AG09309 (cell line): Measurements from ENCODE around the gene TRAPPC10.

Experiments used
- DNase-seq: peaks from one replicate; pipeline ENCODE4 v3.0.0-alpha.2; 2010; ENCODE audit warnings: low read depth
- H3K4me3 ChIP-seq: 2 replicates; pipeline ENCODE4 v1.5.1; 2011; ENCODE audit warnings: mild to moderate bottlenecking, low read depth, low read length, moderate library complexity; ENCODE audit not compliant: control insufficient read depth
- CTCF ChIP-seq: IDR thresholded peaks from 2 replicates; pipeline ENCODE4 v1.5.1; 2011; ENCODE audit warnings: mild to moderate bottlenecking, low read depth, low read length, inconsistent platforms; ENCODE audit not compliant: insufficient read depth, control insufficient read depth; ENCODE audit errors: missing control alignments

TRAPPC10 gene

DNA sequence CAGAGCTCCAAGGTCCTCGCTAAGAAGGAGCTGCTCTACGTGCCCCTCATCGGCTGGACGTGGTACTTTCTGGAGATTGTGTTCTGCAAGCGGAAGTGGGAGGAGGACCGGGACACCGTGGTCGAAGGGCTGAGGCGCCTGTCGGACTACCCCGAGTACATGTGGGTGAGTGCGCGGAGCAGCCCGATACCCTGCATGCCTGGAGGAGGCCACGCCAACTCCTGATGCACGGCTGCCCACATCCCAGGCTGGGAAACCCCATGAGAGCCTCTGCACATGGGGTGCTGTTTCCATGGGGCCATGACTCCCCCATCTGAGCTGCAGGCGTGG lies 43.0 kb upstream of the TRAPPC10 start:
- TF ChIP-seq CTCF = no peak
- no peak overlapping the region for H3K4me3 ChIP-seq
- no peak for DNase-seq

DNA sequence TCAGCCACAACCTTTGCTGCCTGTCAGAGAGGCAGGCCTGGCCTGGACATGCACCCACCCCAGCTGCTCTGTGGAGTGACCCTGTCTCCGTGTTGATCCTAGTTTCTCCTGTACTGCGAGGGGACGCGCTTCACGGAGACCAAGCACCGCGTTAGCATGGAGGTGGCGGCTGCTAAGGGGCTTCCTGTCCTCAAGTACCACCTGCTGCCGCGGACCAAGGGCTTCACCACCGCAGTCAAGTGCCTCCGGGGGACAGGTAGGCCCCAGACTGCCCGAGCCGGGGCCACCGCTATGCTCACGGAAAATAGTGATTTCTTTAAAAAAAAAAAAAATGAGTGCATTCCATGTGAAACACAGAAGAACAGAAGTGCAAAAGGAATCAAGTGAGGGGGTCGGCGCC lies 41.6 kb upstream of the TRAPPC10 start:
- no peak overlapping the region for H3K4me3 ChIP-seq
- no peak for TF ChIP-seq CTCF
- no peak for DNase-seq

DNA sequence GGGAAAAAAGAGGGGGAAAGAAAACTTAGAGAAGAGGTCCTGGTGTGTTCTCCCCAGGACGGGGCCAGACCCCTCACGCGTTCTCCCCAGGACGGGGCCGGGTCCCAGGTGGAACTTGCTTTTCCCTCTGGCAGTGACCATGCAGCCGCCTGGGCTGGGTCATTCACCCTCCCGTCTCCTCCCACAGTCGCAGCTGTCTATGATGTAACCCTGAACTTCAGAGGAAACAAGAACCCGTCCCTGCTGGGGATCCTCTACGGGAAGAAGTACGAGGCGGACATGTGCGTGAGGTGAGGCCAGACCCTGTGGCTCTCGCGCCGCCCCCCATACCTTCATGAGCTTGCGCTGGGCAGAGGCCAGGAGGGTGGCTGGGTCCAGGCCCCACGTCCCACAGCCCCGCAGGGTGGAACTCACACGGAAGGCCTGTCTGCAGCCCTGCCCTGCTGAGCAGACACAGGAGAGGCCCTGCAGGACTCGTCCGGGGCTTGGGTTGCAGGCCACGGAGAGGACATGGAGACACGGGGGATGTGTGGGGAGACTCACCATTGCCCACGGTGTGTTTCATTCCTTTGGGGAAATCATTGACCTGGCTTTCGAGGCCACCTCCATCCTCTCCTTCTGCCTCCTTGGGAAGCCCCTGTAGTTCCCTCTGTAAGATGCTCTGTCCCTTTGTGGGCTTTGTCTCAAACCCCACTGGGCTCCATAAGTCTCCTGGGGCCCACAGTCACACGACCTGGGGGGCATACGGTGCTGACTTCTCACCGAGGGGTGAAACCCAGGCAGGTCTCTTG lies 40.7 kb upstream of the TRAPPC10 start:
- no peak for TF ChIP-seq CTCF
- H3K4me3 ChIP-seq = no peak overlapping the region
- DNase-seq = no peak

DNA sequence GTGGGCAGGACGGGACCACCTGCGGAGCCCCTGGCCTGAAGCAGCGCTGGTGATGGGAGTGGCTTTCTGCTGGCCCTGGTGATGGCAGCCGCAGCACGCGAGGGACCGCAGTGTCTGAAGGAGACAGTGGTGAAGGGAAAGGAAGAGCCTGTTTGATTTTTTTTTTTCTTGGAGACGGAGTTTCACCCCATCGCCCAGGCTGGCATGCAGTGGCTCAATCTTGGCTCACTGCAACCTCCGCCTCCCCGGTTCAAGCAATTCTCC lies 40.2 kb upstream of the TRAPPC10 start:
- TF ChIP-seq CTCF = no peak
- no peak for DNase-seq

GRCh38 chr21:43972850-43973633 lies 39.1 kb upstream of the TRAPPC10 start:
- H3K4me3 ChIP-seq = no peak overlapping the region
- TF ChIP-seq CTCF = no peak
- no peak for DNase-seq

More for the DNA sequence above, 40.2 kb upstream of the TRAPPC10 start:
- no peak overlapping the region for H3K4me3 ChIP-seq

DNA sequence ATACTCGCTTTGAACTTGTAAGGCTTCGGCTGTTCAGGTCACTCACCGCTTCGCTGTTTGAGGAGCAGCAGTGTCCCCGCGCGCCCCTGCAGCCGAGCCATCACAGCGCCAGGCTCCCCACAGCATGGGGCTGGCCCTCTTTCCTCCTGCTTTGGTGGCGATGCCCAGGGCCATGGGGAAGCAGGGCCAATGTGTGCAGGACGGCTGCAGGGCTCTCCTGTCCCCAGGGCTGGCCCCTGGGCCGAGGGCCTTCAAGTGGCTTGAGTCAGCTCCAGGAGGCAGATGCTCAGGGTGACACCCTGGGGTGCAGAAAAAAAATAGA lies 38.5 kb upstream of the TRAPPC10 start:
- no peak overlapping the region for H3K4me3 ChIP-seq
- no peak for DNase-seq
- TF ChIP-seq CTCF = no peak
